PFSK-1 (cell line): Measurements from ENCODE around the gene C20orf173.

Experiments used
- FOXP2 ChIP-seq: optimal IDR thresholded peaks from 2 replicates; pipeline ENCODE3; 2011; ENCODE audit warnings: borderline replicate concordance, control low read depth, inconsistent platforms; ENCODE audit not compliant: insufficient read depth; ENCODE audit errors: extremely low read length, extremely low read depth
- POLR2AphosphoS5 ChIP-seq: IDR thresholded peaks from 2 replicates; pipeline ENCODE4 v1.6.1; 2012; ENCODE audit warnings: low read depth, mild to moderate bottlenecking, control low read depth, low read length, moderate library complexity
- REST ChIP-seq, 2 experiments: IDR thresholded peaks; 2 replicates each; pipeline versions ENCODE4 v1.6.1 to v1.8.0; 2011 to 2012; ENCODE audit warnings: low read depth in 2 of 2, low read length in 2 of 2, control low read depth in 1 of 2, inconsistent platforms in 1 of 2, mild to moderate bottlenecking in 1 of 2, moderate library complexity in 1 of 2; ENCODE audit not compliant: insufficient read depth in 1 of 2
- SIN3A ChIP-seq: IDR thresholded peaks from 2 replicates; pipeline ENCODE4 v1.6.1; 2012; ENCODE audit warnings: mild to moderate bottlenecking, low read length, moderate library complexity, borderline replicate concordance; ENCODE audit not compliant: insufficient read depth
- TAF1 ChIP-seq: IDR thresholded peaks from 2 replicates; pipeline ENCODE4 v1.6.1; 2012; ENCODE audit warnings: low read length, control low read depth, borderline replicate concordance; ENCODE audit not compliant: insufficient read depth

- TF ChIP-seq TAF1: no peak
- TF ChIP-seq SIN3A: no peak
- no peak for TF ChIP-seq REST (IDR thresholded peaks at IDR 0.05; ENCODE audit: insufficient read depth in 1 of 2, low read depth in 2 of 2, low read length in 2 of 2)
- TF ChIP-seq POLR2AphosphoS5: peak; percentile 85
- TF ChIP-seq FOXP2: peak; percentile 65
Measured at GRCh38 chr20:35541783-35542662, 12.6 kb upstream of the C20orf173 start, which contains the start of gene ERGIC3.
